Transverse colon (tissue), 4 donors: ENCODE data around the gene KLHL22. TPM values are rescaled to one million over a fixed set of nuclear protein-coding genes. Genes with fewer than 3 reads are reported as not detected.

Source experiments
- DNase-seq: peaks from one replicate; pipeline ENCODE4 v3.0.0-alpha.2; 2019
- H3K27ac ChIP-seq, 4 donors: fragments of 200-600 bp; sonication (generic); 2 replicates each; pipeline ENCODE4 v1.5.1; 2016 to 2018; ENCODE audit warnings: inconsistent platforms in 4 of 4
- H3K27me3 ChIP-seq: fragments of 200-600 bp; sonication (generic); 2 replicates; pipeline ENCODE4 v1.5.1; 2017; ENCODE audit warnings: inconsistent platforms
- H3K36me3 ChIP-seq, 4 donors: fragments of 200-600 bp; sonication (generic); 2 replicates each; pipeline ENCODE4 v1.5.1; 2017 to 2019; ENCODE audit warnings: inconsistent platforms in 4 of 4
- H3K4me1 ChIP-seq, 4 donors: fragments of 200-600 bp; sonication (generic); 2 replicates each; pipeline ENCODE4 v1.5.1; 2017 to 2020; ENCODE audit warnings: inconsistent platforms in 4 of 4
- H3K4me3 ChIP-seq, 4 donors: fragments of 200-600 bp; sonication (generic); 1 replicate in 1 of 4; 2 replicates in 3 of 4; pipeline versions ENCODE4 v1.5.1 to v1.6.1; 2017 to 2019; ENCODE audit warnings: inconsistent platforms in 4 of 4
- H3K9me3 ChIP-seq, 2 donors: fragments of 200-600 bp; sonication (generic); 2 replicates each; pipeline ENCODE4 v1.5.1; 2017 to 2019; ENCODE audit warnings: inconsistent platforms in 2 of 2
- CTCF ChIP-seq, 5 experiments: fragments of 200-600 bp in 3 of 5; fragments of 450-650 bp in 2 of 5; sonication (generic) in 3 of 5; IDR thresholded peaks; 1 replicate in 2 of 5; 2 replicates in 3 of 5; pipeline ENCODE4 v1.5.1; 2016 to 2017; ENCODE audit warnings: antibody characterized with exemption in 5 of 5, inconsistent platforms in 3 of 5, mild to moderate bottlenecking in 2 of 5, moderate library complexity in 1 of 5
- EP300 ChIP-seq: sonication (generic); formaldehyde crosslinking; IDR thresholded peaks from one replicate; pipeline ENCODE4 v1.6.1; 2017; ENCODE audit warnings: antibody characterized with exemption, low read depth
- POLR2A ChIP-seq: fragments of 450-650 bp; IDR thresholded peaks from one replicate; pipeline ENCODE4 v1.6.1; 2016; ENCODE audit warnings: antibody characterized with exemption, mild to moderate bottlenecking, moderate library complexity
- POLR2AphosphoS5 ChIP-seq, 3 donors: sonication (generic); formaldehyde crosslinking; IDR thresholded peaks; one replicate each; pipeline ENCODE4 v1.6.1; 2016; ENCODE audit warnings: antibody characterized with exemption in 3 of 3
- WGBS, 2 donors: methylation state at CpG; one replicate each; pipeline ENCODE4 v1.1.5; 2018; ENCODE audit warnings: low coverage in 1 of 2; 5-methylcytosine and 5-hydroxymethylcytosine counted together
- in situ Hi-C, 4 donors: fragments of 200-750 bp; cut with MboI; loops; one replicate each; pipeline versions ENCODE4 v1.15.0 to v1.15.1; 2017; ENCODE audit warnings: low sequenced_read_pairs in 3 of 4, low pct_ligation_motif_present in 1 of 4, low pct_unique_long_range_greater_than_20kb in 1 of 4
- intact Hi-C: fragments of 100-400 bp; cut with DNase I; formaldehyde crosslinking; loops from one replicate; pipeline ENCODE4 v1.15.1; 2023; ENCODE audit warnings: low total_unique reads
- total RNA-seq, 4 donors: library from RNA; depleted of rRNA; stranded (reverse); fragments of >200 nt; gene quantifications; one replicate each; pipeline ENCODE4 v1.1.0, GENCODE V29; 2016

KLHL22 gene
- total RNA-seq, 4 donors from 2014 or later = 12.7 to 75.9 (median 16.9) TPM

DNA sequence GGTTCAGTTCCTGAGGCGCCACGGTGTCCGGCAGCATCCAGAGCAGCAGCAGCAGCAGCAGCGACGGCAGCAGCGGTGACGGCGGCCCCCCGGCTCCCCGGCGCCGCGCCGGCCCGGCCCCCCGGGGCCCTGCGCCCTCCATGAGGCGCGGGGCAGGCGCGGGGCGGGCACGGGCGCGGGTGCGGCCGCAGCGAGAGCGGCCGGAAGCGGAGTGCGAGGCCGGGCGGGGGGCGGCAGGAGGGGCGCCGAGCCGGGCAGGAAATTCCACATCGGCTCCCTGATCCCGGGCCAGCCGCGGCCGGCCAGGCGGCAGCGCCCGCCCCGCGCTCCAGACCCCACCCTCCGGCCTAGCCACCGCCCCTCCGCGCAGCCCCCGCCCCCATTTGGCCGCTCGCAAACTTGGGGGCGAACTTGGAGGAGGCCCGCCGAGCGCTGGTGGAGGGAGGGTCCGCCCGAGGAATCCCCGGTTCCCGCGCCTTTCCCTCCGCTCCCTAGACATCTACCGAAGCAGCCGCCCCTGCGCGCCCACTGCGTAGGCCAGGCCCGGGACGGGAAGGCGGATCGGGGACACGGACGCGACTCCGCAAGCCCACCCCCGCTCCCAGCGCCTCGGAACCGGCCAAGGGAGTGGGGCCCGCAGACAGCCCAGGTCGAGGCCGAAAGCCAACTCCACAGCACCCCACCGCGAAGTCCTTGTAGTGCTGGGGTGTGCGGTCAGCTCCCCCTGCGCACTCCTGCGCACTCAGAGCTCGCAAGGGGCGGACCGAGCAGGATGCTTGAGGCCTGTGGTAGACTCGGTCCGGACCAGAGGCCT, 57.8 kb downstream of the KLHL22 start, which contains the start of gene SCARF2:
Gene SCARF2, minus strand, starts transcription at position 213 of the 814 bp plus-strand sequence. Its CDS starts 71 bp downstream, at position 142.
- Histone ChIP-seq H3K36me3 (no peaks in the 10 kb centered on the region), H3K27me3 (peaks cover 59% of the 10 kb centered on the region), H3K27ac (peak within 1 kb of the TSS; percentile 63 to 83 (median 79)), H3K9me3 (no peaks in the 10 kb centered on the region), H3K4me3 (peak within 1 kb of the TSS; percentile 41 to 62 (median 49)), H3K4me1 (peaks cover 8 to 29% (median 22%) of the 10 kb centered on the region in 4 donors)
- TF ChIP-seq CTCF (IDR thresholded peaks at IDR 0.05) = no peak
- peak; percentile 14 for TF ChIP-seq POLR2A
- intact Hi-C loops = no loop called here
- WGBS, 2 donors = 0 to 10% methylated on average over 2 to 51 of the region's 95 CpGs
- DNase-seq = peak; percentile 37
- in situ Hi-C loops = no loop called here

DNA sequence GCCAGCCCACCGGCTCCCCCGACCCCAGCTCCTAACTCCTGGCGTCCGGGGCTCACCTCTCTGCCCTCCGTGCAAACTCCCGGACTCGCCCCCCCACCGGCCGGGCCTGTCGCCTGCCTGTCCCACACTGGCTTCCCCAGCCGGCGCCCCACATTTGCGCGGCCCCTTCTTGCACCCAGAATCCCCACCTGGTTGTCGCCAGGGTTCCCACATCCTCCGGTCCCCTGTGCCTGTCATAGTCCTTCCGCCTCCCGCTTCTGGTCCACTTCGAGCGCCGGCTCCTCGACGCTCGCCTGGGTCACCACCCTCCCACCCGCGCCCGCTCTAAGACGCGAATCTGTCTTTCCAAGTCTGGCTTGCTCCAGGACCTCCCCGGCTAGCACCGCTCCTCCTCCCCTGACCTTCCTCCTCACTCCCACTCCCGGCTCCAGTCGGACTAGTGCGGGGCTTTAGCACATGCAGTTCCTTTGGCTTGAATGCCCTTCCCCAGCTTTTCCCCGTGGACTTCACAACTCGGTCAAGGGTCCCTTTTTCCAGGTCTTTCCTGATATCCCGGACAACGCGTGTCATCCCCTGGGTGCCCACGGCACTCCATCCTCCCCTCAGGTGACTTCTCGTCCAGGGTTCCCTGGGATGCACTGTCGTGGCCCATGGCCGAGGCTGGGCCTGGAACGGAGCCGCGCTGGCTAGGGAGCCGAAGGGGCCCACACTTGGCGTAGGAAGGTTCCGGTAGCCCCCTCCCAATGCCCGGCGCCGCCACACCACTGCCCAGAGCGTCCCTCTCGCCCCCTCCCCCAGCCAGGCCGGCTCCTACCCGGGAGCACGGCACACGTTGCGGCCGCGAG, 58.6 kb downstream of the KLHL22 start:
- H3K4me3 ChIP-seq = peak overlapping the region; percentile 41 to 62 (median 49)
- H3K27ac ChIP-seq = peak overlapping the region; percentile 63 to 83 (median 79)
- no peak for DNase-seq
- intact Hi-C loops = no loop called here
- no peak for TF ChIP-seq EP300
- no peak for TF ChIP-seq POLR2AphosphoS5 (IDR thresholded peaks at IDR 0.05)
- no peak for TF ChIP-seq CTCF (IDR thresholded peaks at IDR 0.05)
- no peak for TF ChIP-seq POLR2A
- H3K4me1 ChIP-seq = peaks cover 8 to 29% (median 22%) of the 10 kb centered on the region in 4 donors
- H3K27me3 ChIP-seq = peaks cover 67% of the 10 kb centered on the region
- no peaks in the 10 kb centered on the region for H3K9me3 ChIP-seq
- in situ Hi-C loops = no loop called here
- WGBS, 2 donors = 2% methylated on average over 61 of the region's 61 CpGs; no CpG with 5 or more reads in 1 of the 2 donors
- H3K36me3 ChIP-seq = no peaks in the 10 kb centered on the region

GRCh38 chr22:20436307-20436767, 59.3 kb downstream of the KLHL22 start:
- no peak for DNase-seq
- Histone ChIP-seq H3K36me3 (no peaks in the 10 kb centered on the region), H3K4me1 (peaks cover 10 to 35% (median 26%) of the 10 kb centered on the region in 4 donors), H3K27me3 (peaks cover 74% of the 10 kb centered on the region), H3K4me3 (peak overlapping the region; percentile 41 to 62 (median 49)), H3K9me3 (no peaks in the 10 kb centered on the region), H3K27ac (peak overlapping the region; percentile 63 to 83 (median 79))
- 0% methylated on average over 9 of the region's 56 CpGs; no CpG with 5 or more reads in 1 of the 2 donors for WGBS, 2 donors
- in situ Hi-C loops = no loop called here
- intact Hi-C loops = no loop called here
- no peak for TF ChIP-seq CTCF (IDR thresholded peaks at IDR 0.05)
- no peak for TF ChIP-seq POLR2AphosphoS5 (IDR thresholded peaks at IDR 0.05)
- no peak for TF ChIP-seq POLR2A
- no peak for TF ChIP-seq EP300
